ENCODE measurements around the gene GRM8. TPM values are rescaled to one million over a fixed set of nuclear protein-coding genes. Genes with fewer than 3 reads are reported as not detected.

Gene GRM8
- total and polyA plus RNA-seq, 4 donors: 0.28 to 4.9 (median 2.8) TPM

- TF ChIP-seq, protein P1, sequence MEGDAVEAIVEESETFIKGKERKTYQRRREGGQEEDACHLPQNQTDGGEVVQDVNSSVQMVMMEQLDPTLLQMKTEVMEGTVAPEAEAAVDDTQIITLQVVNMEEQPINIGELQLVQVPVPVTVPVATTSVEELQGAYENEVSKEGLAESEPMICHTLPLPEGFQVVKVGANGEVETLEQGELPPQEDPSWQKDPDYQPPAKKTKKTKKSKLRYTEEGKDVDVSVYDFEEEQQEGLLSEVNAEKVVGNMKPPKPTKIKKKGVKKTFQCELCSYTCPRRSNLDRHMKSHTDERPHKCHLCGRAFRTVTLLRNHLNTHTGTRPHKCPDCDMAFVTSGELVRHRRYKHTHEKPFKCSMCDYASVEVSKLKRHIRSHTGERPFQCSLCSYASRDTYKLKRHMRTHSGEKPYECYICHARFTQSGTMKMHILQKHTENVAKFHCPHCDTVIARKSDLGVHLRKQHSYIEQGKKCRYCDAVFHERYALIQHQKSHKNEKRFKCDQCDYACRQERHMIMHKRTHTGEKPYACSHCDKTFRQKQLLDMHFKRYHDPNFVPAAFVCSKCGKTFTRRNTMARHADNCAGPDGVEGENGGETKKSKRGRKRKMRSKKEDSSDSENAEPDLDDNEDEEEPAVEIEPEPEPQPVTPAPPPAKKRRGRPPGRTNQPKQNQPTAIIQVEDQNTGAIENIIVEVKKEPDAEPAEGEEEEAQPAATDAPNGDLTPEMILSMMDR (IDR thresholded peaks at IDR 0.05; ENCODE audit: low read depth, low read length, missing input control): no peak
Observed at GRCh38 chr7:127186686-127187085, 66.1 kb downstream of the GRM8 start (continued).

DNA sequence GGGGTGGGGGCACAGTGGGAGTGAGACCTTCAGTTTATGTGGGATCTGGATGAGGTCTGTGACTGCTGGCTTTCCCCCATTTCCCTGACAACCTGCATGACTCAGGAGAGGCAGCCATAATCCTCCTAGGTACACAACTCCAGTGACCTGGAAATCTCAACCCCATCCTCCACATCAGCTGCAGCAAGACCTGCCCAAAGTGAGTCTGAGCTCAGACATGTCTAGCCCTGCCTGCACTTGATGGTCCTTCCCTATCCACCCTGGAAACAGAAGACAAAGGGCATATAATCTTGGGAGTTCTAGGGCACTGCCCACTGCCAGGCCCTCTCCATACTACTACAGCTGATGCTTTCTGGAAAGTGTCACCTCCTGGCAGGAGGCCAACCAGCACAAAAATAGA lies 75.6 kb downstream of the GRM8 start:
- no peak for TF ChIP-seq YY1 (IDR thresholded peaks at IDR 0.05)
- no peak for TF ChIP-seq NR2F2 (IDR thresholded peaks at IDR 0.05)
- no peak for TF ChIP-seq FOXA2 (IDR thresholded peaks at IDR 0.05)
- TF ChIP-seq RAD21 (IDR thresholded peaks at IDR 0.05): no peak
- TF ChIP-seq, protein P2, sequence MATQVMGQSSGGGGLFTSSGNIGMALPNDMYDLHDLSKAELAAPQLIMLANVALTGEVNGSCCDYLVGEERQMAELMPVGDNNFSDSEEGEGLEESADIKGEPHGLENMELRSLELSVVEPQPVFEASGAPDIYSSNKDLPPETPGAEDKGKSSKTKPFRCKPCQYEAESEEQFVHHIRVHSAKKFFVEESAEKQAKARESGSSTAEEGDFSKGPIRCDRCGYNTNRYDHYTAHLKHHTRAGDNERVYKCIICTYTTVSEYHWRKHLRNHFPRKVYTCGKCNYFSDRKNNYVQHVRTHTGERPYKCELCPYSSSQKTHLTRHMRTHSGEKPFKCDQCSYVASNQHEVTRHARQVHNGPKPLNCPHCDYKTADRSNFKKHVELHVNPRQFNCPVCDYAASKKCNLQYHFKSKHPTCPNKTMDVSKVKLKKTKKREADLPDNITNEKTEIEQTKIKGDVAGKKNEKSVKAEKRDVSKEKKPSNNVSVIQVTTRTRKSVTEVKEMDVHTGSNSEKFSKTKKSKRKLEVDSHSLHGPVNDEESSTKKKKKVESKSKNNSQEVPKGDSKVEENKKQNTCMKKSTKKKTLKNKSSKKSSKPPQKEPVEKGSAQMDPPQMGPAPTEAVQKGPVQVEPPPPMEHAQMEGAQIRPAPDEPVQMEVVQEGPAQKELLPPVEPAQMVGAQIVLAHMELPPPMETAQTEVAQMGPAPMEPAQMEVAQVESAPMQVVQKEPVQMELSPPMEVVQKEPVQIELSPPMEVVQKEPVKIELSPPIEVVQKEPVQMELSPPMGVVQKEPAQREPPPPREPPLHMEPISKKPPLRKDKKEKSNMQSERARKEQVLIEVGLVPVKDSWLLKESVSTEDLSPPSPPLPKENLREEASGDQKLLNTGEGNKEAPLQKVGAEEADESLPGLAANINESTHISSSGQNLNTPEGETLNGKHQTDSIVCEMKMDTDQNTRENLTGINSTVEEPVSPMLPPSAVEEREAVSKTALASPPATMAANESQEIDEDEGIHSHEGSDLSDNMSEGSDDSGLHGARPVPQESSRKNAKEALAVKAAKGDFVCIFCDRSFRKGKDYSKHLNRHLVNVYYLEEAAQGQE (IDR thresholded peaks at IDR 0.05): no peak
- no peak for TF ChIP-seq HNF4G (IDR thresholded peaks at IDR 0.05)
- TF ChIP-seq, protein P3, sequence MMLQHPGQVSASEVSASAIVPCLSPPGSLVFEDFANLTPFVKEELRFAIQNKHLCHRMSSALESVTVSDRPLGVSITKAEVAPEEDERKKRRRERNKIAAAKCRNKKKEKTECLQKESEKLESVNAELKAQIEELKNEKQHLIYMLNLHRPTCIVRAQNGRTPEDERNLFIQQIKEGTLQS (IDR thresholded peaks at IDR 0.05): no peak
- TF ChIP-seq, protein P1 (IDR thresholded peaks at IDR 0.05; ENCODE audit: low read depth, low read length, missing input control): no peak
- no peak for TF ChIP-seq SP1 (IDR thresholded peaks at IDR 0.05)
- H3K4me1 ChIP-seq (ENCODE audit: control insufficient read depth in 4 of 4, insufficient read depth in 4 of 4, low read length in 3 of 4): no peaks in the 10 kb centered on the region

GRCh38 chr7:127162366-127162765 lies 90.4 kb downstream of the GRM8 start:
- Histone ChIP-seq H3K36me3 (ENCODE audit: control insufficient read depth in 4 of 4, insufficient read depth in 3 of 4, low read depth in 1 of 4, low read length in 3 of 4) (no peaks in the 10 kb centered on the region), H3K4me3 (ENCODE audit: low read depth in 1 of 3, low read length in 3 of 3) (no peak overlapping the region), H3K27ac (ENCODE audit: low read depth in 1 of 2, low read length in 2 of 2) (no peak overlapping the region), H3K4me1 (ENCODE audit: control insufficient read depth in 4 of 4, insufficient read depth in 4 of 4, low read length in 3 of 4) (no peaks in the 10 kb centered on the region), H3K9ac (ENCODE audit: low read depth in 1 of 2, low read length in 2 of 2) (no peak overlapping the region), H3K9me3 (ENCODE audit: control insufficient read depth in 4 of 4, low read length in 3 of 4) (no peaks in the 10 kb centered on the region), H3K27me3 (ENCODE audit: control insufficient read depth in 4 of 4, insufficient read depth in 4 of 4, low read length in 3 of 4) (no peaks in the 10 kb centered on the region)
- DNase-seq (ENCODE audit: low spot score): no peak
- WGBS: 91% methylated on average over 2 of the region's 2 CpGs
- TF ChIP-seq, protein P4, sequence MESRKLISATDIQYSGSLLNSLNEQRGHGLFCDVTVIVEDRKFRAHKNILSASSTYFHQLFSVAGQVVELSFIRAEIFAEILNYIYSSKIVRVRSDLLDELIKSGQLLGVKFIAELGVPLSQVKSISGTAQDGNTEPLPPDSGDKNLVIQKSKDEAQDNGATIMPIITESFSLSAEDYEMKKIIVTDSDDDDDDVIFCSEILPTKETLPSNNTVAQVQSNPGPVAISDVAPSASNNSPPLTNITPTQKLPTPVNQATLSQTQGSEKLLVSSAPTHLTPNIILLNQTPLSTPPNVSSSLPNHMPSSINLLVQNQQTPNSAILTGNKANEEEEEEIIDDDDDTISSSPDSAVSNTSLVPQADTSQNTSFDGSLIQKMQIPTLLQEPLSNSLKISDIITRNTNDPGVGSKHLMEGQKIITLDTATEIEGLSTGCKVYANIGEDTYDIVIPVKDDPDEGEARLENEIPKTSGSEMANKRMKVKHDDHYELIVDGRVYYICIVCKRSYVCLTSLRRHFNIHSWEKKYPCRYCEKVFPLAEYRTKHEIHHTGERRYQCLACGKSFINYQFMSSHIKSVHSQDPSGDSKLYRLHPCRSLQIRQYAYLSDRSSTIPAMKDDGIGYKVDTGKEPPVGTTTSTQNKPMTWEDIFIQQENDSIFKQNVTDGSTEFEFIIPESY (IDR thresholded peaks at IDR 0.05): no peak
- TF ChIP-seq RAD21 (IDR thresholded peaks at IDR 0.05) (no peak), NR2F2 (IDR thresholded peaks at IDR 0.05) (no peak), SP1 (IDR thresholded peaks at IDR 0.05) (no peak), EGR1 (IDR thresholded peaks at IDR 0.05; ENCODE audit: low read depth in 2 of 2) (no peak), RXRA (IDR thresholded peaks at IDR 0.05) (no peak), TAF1 (conservative IDR thresholded peaks at IDR 0.05) (no peak), HNF4G (IDR thresholded peaks at IDR 0.05) (no peak), GABPA (IDR thresholded peaks at IDR 0.05 in 1 of 2, conservative IDR thresholded peaks at IDR 0.05 in 1 of 2) (no peak), FOXA1 (IDR thresholded peaks at IDR 0.05) (no peak), HNF4A (conservative IDR thresholded peaks at IDR 0.05) (no peak)
- TF ChIP-seq, protein P5, sequence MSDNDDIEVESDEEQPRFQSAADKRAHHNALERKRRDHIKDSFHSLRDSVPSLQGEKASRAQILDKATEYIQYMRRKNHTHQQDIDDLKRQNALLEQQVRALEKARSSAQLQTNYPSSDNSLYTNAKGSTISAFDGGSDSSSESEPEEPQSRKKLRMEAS (IDR thresholded peaks at IDR 0.05): no peak
- TF ChIP-seq, protein P1 (IDR thresholded peaks at IDR 0.05; ENCODE audit: low read depth, low read length, missing input control): no peak

More for the DNA sequence above, 75.6 kb downstream of the GRM8 start:
- Histone ChIP-seq H3K9me3 (ENCODE audit: control insufficient read depth in 4 of 4, low read length in 3 of 4) (no peaks in the 10 kb centered on the region), H3K36me3 (ENCODE audit: control insufficient read depth in 4 of 4, insufficient read depth in 3 of 4, low read depth in 1 of 4, low read length in 3 of 4) (no peaks in the 10 kb centered on the region), H3K9ac (ENCODE audit: low read depth in 1 of 2, low read length in 2 of 2) (no peak overlapping the region), H3K27ac (ENCODE audit: low read depth in 1 of 2, low read length in 2 of 2) (no peak overlapping the region), H3K27me3 (ENCODE audit: control insufficient read depth in 4 of 4, insufficient read depth in 4 of 4, low read length in 3 of 4) (no peaks in the 10 kb centered on the region), H3K4me3 (ENCODE audit: low read depth in 1 of 3, low read length in 3 of 3) (no peak overlapping the region)
- no peak for DNase-seq (ENCODE audit: low spot score)
